Measurements from ENCODE around the gene SEC16B.
"Not testable (repeated sequence)": the region's sequence is repeated elsewhere in the genome, so short reads cannot be mapped to it uniquely, and the experiment has no call there.

SEC16B gene

GRCh38 chr1:178004926-178005391, 35.1 kb upstream of the SEC16B start:
- H3K36me3 ChIP-seq, result no peaks in the 10 kb centered on the region
- no peak overlapping the region for H3K9ac ChIP-seq
- H3K4me1 ChIP-seq, result no peaks in the 10 kb centered on the region
- H3K4me3 ChIP-seq, result no peak overlapping the region
- no peak overlapping the region for H3K27ac ChIP-seq
- no peak overlapping the region for H3K4me2 ChIP-seq
- no peaks in the 10 kb centered on the region for H3K9me3 ChIP-seq (replicated peaks in 1 of 11)
- no peaks in the 10 kb centered on the region for H3K27me3 ChIP-seq
- no peak for TF ChIP-seq Cebpa-rat (IDR thresholded peaks at IDR 0.05)
- no peaks in the 10 kb centered on the region for H4K20me1 ChIP-seq

- Histone ChIP-seq H4K20me1 (no peaks in the 10 kb centered on the region), H3K9ac (no peak overlapping the region), H3K4me1 (no peaks in the 10 kb centered on the region), H3K27me3 (no peaks in the 10 kb centered on the region), H3K36me3 (no peaks in the 10 kb centered on the region), H3K4me3 (no peak overlapping the region), H3K4me2 (no peak overlapping the region), H3K27ac (no peak overlapping the region), H3K9me3 (replicated peaks in 1 of 11) (no peaks in the 10 kb centered on the region)
- TF ChIP-seq Cebpa-rat (IDR thresholded peaks at IDR 0.05), result no peak
Observed at GRCh38 chr1:177998696-177999631, 29.1 kb upstream of the SEC16B start.

GRCh38 chr1:177996957-177997356, 27.1 kb upstream of the SEC16B start:
- no peak for TF ChIP-seq Cebpa-rat (IDR thresholded peaks at IDR 0.05)
- no peak overlapping the region for H3K27ac ChIP-seq
- no peaks in the 10 kb centered on the region for H3K36me3 ChIP-seq
- H3K9me3 ChIP-seq (replicated peaks in 1 of 11), result no peaks in the 10 kb centered on the region
- H3K4me2 ChIP-seq, result no peak overlapping the region
- no peak overlapping the region for H3K4me3 ChIP-seq
- H3K27me3 ChIP-seq, result no peaks in the 10 kb centered on the region
- H3K9ac ChIP-seq, result no peak overlapping the region
- no peaks in the 10 kb centered on the region for H3K4me1 ChIP-seq
- no peaks in the 10 kb centered on the region for H4K20me1 ChIP-seq

GRCh38 chr1:177995369-177995768, 25.5 kb upstream of the SEC16B start:
- H3K36me3 ChIP-seq, result no peaks in the 10 kb centered on the region

GRCh38 chr1:177986281-177986680, 16.4 kb upstream of the SEC16B start:
- not testable (repeated sequence) for H3K27me3 ChIP-seq; H3K9me3 ChIP-seq (replicated peaks in 1 of 11); H3K27ac ChIP-seq; H3K36me3 ChIP-seq; H3K4me3 ChIP-seq; H4K20me1 ChIP-seq; H3K4me2 ChIP-seq; H3K4me1 ChIP-seq; H3K9ac ChIP-seq

More at GRCh38 chr1:177995369-177995768, 25.5 kb upstream of the SEC16B start:
- no peak overlapping the region for H3K27ac ChIP-seq
- no peaks in the 10 kb centered on the region for H3K27me3 ChIP-seq
- TF ChIP-seq Cebpa-rat (IDR thresholded peaks at IDR 0.05), result no peak
- no peaks in the 10 kb centered on the region for H3K9me3 ChIP-seq (replicated peaks in 1 of 11)
- no peak overlapping the region for H3K4me3 ChIP-seq
- H3K4me1 ChIP-seq, result no peaks in the 10 kb centered on the region
- no peak overlapping the region for H3K4me2 ChIP-seq
- no peaks in the 10 kb centered on the region for H4K20me1 ChIP-seq
- H3K9ac ChIP-seq, result no peak overlapping the region

GRCh38 chr1:177984761-177985160, 14.9 kb upstream of the SEC16B start:
- Histone ChIP-seq H3K27me3 (no peaks in the 10 kb centered on the region), H3K9ac (no peak overlapping the region), H4K20me1 (no peaks in the 10 kb centered on the region), H3K36me3 (no peaks in the 10 kb centered on the region), H3K4me3 (no peak overlapping the region), H3K4me1 (no peaks in the 10 kb centered on the region), H3K4me2 (no peak overlapping the region), H3K9me3 (replicated peaks in 1 of 11) (peaks cover 0 to 6% (median 3%) of the 10 kb centered on the region in 11 experiments; a peak in 7 of 22 replicates), H3K27ac (no peak overlapping the region)
- TF ChIP-seq Cebpa-rat (IDR thresholded peaks at IDR 0.05), result no peak

- Histone ChIP-seq H3K4me1 (no peaks in the 10 kb centered on the region), H3K9ac (no peak overlapping the region), H3K4me2 (no peak overlapping the region), H3K9me3 (replicated peaks in 1 of 11) (no peaks in the 10 kb centered on the region; a peak in 1 of 22 replicates), H3K4me3 (no peak overlapping the region), H3K36me3 (no peaks in the 10 kb centered on the region), H4K20me1 (no peaks in the 10 kb centered on the region), H3K27me3 (no peaks in the 10 kb centered on the region), H3K27ac (no peak overlapping the region)
- no peak for TF ChIP-seq Cebpa-rat (IDR thresholded peaks at IDR 0.05)
Observed at GRCh38 chr1:177984136-177984525, 14.3 kb upstream of the SEC16B start.

GRCh38 chr1:177983482-177984135, 13.8 kb upstream of the SEC16B start:
- Histone ChIP-seq H3K27me3 (no peaks in the 10 kb centered on the region), H3K9ac (no peak overlapping the region), H3K27ac (no peak overlapping the region), H4K20me1 (no peaks in the 10 kb centered on the region), H3K4me2 (no peak overlapping the region), H3K4me1 (no peaks in the 10 kb centered on the region), H3K36me3 (no peaks in the 10 kb centered on the region), H3K4me3 (no peak overlapping the region), H3K9me3 (replicated peaks in 1 of 11) (no peaks in the 10 kb centered on the region; a peak in 1 of 22 replicates)
- TF ChIP-seq Cebpa-rat (IDR thresholded peaks at IDR 0.05), result no peak

- no peak overlapping the region for H3K4me3 ChIP-seq
- no peaks in the 10 kb centered on the region; a peak in 1 of 22 replicates for H3K9me3 ChIP-seq (replicated peaks in 1 of 11)
- no peaks in the 10 kb centered on the region for H3K36me3 ChIP-seq
- H3K9ac ChIP-seq, result no peak overlapping the region
- no peak overlapping the region for H3K27ac ChIP-seq
- H3K27me3 ChIP-seq, result no peaks in the 10 kb centered on the region
- H3K4me2 ChIP-seq, result no peak overlapping the region
- H4K20me1 ChIP-seq, result no peaks in the 10 kb centered on the region
- no peak for TF ChIP-seq Cebpa-rat (IDR thresholded peaks at IDR 0.05)
- H3K4me1 ChIP-seq, result no peaks in the 10 kb centered on the region
Observed at GRCh38 chr1:177983077-177983476, 13.2 kb upstream of the SEC16B start.
